ENCODE data around the gene ITGBL1. TPM values are rescaled to one million over a fixed set of nuclear protein-coding genes. Genes with fewer than 3 reads are reported as not detected.

ITGBL1 gene
- total and polyA plus RNA-seq, 8 donors: 0.24 to 50.0 (median 0.38) TPM

GRCh38 chr13:101596803-101597202, 144.3 kb downstream of the ITGBL1 start:
- no peak overlapping the region for H3K4me3 ChIP-seq
- TF ChIP-seq, protein P1, sequence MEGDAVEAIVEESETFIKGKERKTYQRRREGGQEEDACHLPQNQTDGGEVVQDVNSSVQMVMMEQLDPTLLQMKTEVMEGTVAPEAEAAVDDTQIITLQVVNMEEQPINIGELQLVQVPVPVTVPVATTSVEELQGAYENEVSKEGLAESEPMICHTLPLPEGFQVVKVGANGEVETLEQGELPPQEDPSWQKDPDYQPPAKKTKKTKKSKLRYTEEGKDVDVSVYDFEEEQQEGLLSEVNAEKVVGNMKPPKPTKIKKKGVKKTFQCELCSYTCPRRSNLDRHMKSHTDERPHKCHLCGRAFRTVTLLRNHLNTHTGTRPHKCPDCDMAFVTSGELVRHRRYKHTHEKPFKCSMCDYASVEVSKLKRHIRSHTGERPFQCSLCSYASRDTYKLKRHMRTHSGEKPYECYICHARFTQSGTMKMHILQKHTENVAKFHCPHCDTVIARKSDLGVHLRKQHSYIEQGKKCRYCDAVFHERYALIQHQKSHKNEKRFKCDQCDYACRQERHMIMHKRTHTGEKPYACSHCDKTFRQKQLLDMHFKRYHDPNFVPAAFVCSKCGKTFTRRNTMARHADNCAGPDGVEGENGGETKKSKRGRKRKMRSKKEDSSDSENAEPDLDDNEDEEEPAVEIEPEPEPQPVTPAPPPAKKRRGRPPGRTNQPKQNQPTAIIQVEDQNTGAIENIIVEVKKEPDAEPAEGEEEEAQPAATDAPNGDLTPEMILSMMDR (IDR thresholded peaks at IDR 0.05): no peak
- no peak overlapping the region for H3K27ac ChIP-seq
- ATAC-seq (no peak), DNase-seq (no peak)
- intact Hi-C loops (cut with DNase I): no loop called here
- H3K4me1 ChIP-seq: no peaks in the 10 kb centered on the region
- H3K36me3 ChIP-seq: no peaks in the 10 kb centered on the region
- H3K27me3 ChIP-seq: no peaks in the 10 kb centered on the region
- peaks cover 0 to 6% of the 10 kb centered on the region in 2 donors for H3K9me3 ChIP-seq

GRCh38 chr13:101611491-101612475, 159.3 kb downstream of the ITGBL1 start:
- intact Hi-C loops (cut with DNase I): no loop called here
- DNase-seq (no peak), ATAC-seq (no peak)
- Histone ChIP-seq H3K27ac (no peak overlapping the region), H3K9me3 (no peaks in the 10 kb centered on the region), H3K4me3 (no peak overlapping the region), H3K27me3 (no peaks in the 10 kb centered on the region), H3K4me1 (no peaks in the 10 kb centered on the region), H3K36me3 (no peaks in the 10 kb centered on the region)
- TF ChIP-seq, protein P1 (IDR thresholded peaks at IDR 0.05): no peak

DNA sequence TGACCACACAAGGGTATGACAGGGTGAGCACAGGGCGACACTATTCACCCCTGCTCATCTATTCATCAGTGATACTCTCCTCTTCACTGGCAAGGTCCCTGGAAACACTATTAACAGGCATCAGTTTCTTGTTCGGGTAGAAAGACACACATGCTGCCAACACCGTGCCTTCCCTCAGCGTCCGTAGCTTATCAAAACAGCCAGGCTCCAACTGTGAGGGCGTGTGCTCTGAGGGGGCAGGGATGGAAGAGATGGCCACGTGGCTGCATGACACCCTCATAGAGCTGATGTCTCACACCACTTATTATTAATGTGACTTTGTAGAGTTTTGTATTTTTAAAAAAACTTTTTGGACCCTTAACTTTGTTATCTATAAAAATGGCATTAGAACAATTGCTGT, 160.3 kb downstream of the ITGBL1 start:
- intact Hi-C loops (cut with DNase I): no loop called here
- Histone ChIP-seq H3K36me3 (no peaks in the 10 kb centered on the region), H3K9me3 (no peaks in the 10 kb centered on the region), H3K4me3 (no peak overlapping the region), H3K27ac (no peak overlapping the region), H3K27me3 (no peaks in the 10 kb centered on the region), H3K4me1 (no peaks in the 10 kb centered on the region)
- no peak for ATAC-seq
- no peak for DNase-seq
- TF ChIP-seq, protein P1 (IDR thresholded peaks at IDR 0.05): no peak

DNA sequence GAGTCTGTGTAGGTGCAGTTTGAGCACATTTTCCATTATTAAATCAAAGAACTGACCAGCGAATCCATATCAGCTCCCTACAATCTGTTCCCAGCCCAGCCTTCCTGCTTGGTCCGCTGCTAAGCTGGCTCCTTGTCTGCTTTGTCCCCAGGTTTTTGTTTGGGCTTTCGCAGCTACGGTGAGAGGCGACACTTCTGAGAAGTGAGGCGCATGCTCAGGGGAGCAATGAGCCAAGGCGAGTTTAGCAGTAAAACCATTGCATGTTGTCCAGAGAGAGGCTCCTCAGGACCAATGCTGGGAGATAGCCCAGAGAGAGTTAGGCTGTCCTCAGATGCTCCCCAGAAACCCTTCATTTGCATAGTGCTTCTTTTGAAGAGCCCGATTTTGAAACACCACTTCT, 162.0 kb downstream of the ITGBL1 start:
- Histone ChIP-seq H3K4me3 (no peak overlapping the region), H3K4me1 (no peaks in the 10 kb centered on the region), H3K9me3 (no peaks in the 10 kb centered on the region), H3K36me3 (no peaks in the 10 kb centered on the region), H3K27me3 (no peaks in the 10 kb centered on the region), H3K27ac (no peak overlapping the region)
- intact Hi-C loops (cut with DNase I): no loop called here
- TF ChIP-seq, protein P1 (IDR thresholded peaks at IDR 0.05): no peak
- DNase-seq (no peak), ATAC-seq (no peak)

DNA sequence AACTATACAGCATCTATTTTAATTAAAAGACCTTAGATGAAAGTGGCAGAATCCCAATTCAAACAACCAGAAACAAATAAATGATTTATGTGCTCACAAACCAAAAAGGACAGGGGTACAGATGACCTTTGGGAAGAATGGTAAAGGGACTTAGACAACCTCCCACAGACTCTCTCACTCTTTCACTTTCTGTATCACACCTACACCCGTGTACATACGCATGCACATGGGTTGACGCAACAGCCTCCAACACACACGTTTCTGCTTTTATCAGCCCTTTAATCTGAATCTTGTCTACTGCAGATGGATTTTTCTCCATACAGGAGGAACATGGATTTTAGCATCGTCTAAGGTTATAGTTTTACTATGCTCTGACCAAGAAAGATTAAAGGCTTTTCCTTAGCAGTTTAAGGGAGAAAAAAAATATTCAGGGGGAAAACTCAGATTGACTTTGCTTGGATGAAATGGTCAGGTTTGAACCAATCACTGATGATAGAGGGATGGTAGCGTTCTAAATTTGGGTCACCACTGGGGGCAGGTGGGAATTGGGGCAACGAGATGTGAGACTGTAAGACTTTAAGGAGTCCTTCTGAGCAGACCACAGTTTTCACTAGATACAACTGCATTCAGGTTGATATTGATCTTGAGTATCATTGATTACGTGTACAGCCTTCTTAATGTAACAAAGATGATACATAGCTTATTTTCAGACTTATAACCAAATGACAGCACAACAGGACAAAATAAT, 166.1 kb downstream of the ITGBL1 start:
- no peaks in the 10 kb centered on the region for H3K27me3 ChIP-seq
- TF ChIP-seq, protein P1 (IDR thresholded peaks at IDR 0.05): no peak
- no peak overlapping the region for H3K4me3 ChIP-seq
- no peaks in the 10 kb centered on the region for H3K9me3 ChIP-seq
- intact Hi-C loops (cut with DNase I): no loop called here
- peaks cover 0 to 2% of the 10 kb centered on the region in 2 donors for H3K4me1 ChIP-seq
- DNase-seq (no peak), ATAC-seq (no peak)
- H3K36me3 ChIP-seq: no peaks in the 10 kb centered on the region
- no peak overlapping the region for H3K27ac ChIP-seq

Data from left lung (tissue), 10 donors.